Activated CD4-positive, alpha-beta T cell treated with anti-CD3 and anti-CD28 coated beads for 48 hours (primary cell): ENCODE results near the gene OLFML2B.
"Not testable (repeated sequence)": the region's sequence is repeated elsewhere in the genome, so short reads cannot be mapped to it uniquely, and the experiment has no call there.

Source experiments
- DNase-seq: peaks from one replicate; pipeline ENCODE4 v3.0.0-alpha.2; 2020

The OLFML2B gene

DNA sequence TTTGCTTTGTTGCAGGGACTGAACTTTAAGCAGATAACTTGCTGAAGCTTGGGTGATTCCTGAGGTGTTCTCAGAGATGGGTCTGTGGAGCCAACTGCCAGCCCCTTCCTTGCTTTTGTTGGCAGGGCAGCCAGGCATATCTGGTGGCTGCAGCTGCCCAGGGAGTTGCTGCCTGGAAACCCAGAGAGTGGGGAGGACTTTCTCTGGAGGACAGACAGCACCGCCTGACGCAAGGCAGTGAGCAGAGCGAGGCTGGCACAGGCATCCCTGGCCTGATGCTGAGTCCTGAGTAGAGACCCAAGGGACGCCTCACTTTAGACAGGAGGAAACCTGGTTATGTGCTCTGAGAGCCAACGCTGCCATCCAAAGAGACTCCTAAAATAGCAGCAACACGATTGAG lies 9.8 kb upstream of the OLFML2B start:
- DNase-seq = no peak

DNA sequence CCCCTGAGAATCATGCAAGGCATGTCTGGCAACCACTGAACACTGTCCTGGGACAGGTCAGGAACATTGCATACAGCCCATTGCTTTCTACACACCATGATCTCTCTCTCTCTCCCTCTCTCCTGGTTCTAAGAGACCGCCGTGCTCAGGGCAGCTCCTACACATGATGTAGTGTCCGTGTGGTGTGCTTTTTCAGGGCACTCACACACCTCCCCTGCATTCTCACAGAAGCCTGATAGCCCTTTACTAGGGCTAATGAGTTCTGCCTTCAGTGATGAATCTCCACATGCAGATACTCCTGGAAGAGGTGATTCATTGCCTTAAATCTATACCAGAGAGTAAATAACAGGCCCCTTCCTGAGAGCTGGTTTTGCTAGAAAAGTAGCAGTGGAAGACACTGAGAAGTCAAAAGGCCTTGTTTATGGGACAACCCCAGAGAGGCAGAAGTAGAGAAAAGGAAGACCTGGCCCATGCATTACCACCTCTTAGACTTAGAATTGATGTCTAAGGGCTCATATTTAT lies 7.2 kb upstream of the OLFML2B start:
- DNase-seq = no peak

GRCh38 chr1:162029157-162029556 lies 5.5 kb upstream of the OLFML2B start:
- no peak for DNase-seq

GRCh38 chr1:162028726-162029125 lies 5.1 kb upstream of the OLFML2B start:
- no peak for DNase-seq

DNA sequence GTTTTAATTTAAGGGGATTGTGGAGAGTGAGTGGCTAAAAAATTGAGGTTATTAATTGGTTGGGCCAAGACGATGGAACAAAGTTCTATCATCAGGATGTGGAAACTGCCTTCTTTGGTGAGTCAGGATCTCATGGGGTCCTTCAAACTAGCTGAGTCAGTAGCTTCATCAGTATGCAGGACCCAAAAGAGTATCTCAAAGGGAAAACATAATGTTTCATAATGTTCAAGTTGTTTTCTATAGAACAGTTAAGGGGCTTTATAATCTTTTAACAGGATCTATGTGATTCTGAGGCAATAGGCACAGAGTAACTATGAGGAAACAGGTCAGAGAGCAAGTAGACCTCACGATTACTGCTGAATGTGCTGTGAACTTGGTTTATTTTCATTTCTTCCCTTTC lies 3.2 kb upstream of the OLFML2B start:
- DNase-seq = no peak

- DNase-seq = no peak
These were observed 1.9 kb upstream of the OLFML2B start for GRCh38 chr1:162025541-162025940.

DNA sequence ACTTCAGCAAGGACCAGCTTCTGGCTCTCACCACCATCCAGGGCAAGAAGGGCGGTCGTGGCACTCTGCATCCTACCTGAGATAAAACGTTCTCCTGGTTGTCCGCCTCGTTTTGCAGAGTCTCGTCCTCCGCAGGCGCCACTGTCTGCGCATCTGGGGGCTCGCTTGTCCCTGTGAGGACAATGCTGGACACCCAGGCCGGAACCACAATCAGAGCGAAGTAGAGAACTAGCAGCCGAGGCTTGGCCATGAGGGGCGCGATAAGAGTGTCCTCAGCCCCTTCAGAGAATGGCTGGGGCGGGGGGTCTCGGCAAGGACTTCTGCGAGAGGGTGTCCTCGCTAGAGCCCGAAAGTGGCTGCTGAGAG lies 505 bp downstream of the OLFML2B start:
- DNase-seq = no peak

GRCh38 chr1:162022626-162023025 lies 1.0 kb downstream of the OLFML2B start:
- DNase-seq = no peak

GRCh38 chr1:162021124-162021523 lies 2.5 kb downstream of the OLFML2B start:
- no peak for DNase-seq

GRCh38 chr1:162020150-162020549 lies 3.5 kb downstream of the OLFML2B start:
- DNase-seq = no peak

GRCh38 chr1:162019446-162019845 lies 4.2 kb downstream of the OLFML2B start:
- no peak for DNase-seq

DNA sequence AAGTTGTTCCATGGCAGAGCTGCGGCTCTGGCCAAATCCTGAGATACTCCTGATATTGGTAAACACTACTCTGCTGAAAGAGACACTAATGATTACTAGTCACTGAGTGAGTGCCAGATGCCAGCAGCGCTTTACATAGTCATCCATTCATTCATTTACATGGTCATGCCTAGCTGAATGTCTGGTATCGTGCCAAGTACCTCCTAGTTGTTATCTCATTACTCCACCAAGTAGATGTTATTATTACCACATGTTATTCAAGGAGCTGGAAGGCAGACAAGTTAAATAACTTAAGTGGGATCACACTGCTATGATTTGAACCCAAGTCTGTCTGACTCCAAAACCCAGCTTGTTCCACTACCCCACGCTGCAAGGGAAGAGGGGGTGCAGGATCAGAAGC lies 4.7 kb downstream of the OLFML2B start:
- DNase-seq = no peak

GRCh38 chr1:162018418-162018817 lies 5.3 kb downstream of the OLFML2B start:
- DNase-seq = no peak

GRCh38 chr1:162017791-162018190 lies 5.9 kb downstream of the OLFML2B start:
- not testable (repeated sequence) for DNase-seq

- DNase-seq = no peak
These were observed 7.0 kb downstream of the OLFML2B start for GRCh38 chr1:162016631-162017030.

DNA sequence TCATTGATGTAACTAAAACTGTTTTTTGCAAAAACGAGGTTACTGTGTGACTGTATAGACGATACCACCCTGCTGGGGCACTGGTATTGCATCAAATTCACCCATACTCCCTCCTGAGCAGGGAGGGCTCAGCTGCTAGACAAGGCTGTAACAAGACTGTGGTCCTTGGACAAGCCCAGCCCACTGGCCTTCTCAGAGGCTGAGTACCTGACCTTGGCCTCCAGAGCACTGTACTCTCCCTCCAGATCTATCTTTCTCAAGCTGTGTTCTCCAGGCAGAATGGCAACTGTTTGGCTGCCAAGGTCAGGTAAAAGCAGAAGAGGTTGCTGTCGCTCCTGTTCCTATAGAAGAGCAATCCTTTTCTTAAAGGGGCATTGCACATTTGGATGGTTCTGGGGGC lies 8.5 kb downstream of the OLFML2B start:
- no peak for DNase-seq

DNA sequence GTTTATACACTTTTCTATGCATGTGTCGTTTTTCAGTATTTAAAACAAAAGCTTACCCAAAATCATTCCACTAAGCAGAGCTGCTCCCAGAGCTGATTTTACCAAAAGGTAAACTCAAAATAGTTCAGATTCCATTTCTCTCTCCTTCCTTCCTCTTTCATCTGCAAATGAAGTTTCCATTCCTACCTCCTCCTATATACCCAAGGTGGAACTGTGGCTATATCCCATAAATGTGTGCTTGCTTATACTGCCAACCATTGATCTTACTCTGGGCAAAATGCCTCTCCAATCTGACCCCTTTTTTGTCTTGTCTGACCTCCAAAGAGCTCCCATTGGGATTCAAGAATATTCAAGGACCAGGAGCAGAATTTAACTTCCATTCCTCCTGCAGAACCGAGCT lies 9.5 kb downstream of the OLFML2B start:
- DNase-seq = no peak

DNA sequence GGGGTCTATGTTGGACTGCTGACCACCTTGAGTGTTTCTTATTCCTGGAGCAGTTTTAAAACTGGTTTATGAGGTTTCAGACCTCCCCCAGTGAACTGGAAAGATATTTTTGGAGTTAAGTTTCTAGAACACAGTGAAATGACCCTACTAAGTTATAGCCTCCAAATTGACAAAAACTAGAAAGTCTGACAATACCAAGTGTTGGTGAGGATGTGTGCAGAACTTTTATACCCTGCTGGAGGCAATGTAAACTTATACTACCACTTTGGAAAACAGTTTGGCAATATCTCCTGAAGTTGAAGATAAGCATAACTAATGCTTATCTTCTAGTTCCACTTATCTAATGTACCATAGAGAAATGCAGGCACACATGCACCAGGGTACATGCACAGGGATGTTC lies 10.4 kb downstream of the OLFML2B start:
- DNase-seq = no peak

DNA sequence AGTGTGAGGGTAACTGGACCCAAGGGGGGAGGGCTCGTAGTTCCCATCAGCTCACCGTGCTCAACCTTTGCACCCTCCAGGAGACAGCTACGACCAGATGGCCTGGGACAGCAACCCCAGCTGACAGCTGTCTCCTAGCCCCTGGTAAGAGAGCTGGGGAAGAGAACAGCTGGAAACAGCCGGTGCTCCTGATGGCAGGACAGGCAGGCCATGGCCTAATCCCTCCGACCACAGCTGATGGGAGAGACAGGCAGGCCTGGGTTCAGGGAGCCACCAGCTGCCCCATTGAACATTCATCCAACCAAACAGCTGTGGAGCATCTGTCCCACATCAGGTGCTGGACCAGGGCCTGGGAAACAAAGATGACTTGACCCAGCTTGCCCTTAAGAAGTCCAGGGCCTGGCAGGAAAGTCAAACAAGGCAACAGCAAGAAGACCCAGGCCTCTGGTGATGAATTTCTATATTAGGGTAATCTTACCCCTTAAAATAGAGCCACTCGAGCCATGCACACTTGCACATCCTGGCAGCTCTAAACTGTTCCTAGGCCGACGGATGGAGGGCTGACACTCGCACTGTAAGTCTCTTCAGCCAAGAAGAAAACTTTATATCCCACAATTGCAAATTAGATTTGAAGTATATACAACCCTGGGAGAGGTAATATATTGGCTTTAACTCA lies 12.2 kb downstream of the OLFML2B start:
- DNase-seq = no peak

GRCh38 chr1:162010175-162010506 lies 13.5 kb downstream of the OLFML2B start:
- DNase-seq = no peak

DNA sequence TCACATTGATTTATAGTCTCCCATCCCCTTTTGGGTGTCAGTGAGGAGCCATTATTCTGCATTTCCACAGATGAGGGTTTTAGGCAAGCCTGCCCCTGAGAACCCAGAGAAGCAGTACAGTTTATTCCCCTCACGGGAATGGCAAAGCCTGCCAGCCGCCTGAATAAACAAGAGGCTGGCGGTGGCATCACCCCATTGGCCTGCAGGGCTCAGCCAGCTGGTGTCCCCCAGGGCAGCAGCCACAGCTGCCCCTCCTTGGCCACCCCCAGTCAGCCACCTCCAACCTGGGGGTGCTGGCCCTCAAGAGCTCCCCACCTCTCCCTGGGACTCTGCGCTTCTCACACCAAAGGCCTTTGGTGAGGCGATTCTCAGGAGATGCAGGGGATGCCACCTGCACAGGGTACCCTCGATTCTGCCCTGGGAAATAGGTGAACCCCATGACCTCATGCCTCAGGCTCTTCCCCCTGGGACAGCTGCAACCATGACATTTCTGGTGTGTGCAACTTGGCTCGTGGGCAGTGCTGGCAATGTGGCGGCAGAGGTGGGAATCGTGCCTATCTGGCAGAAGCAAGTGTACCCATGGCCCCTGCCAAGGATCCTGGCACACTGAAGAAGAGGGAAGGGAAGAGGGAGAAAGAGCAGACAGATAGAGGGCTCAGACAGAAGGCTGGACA lies 14.0 kb downstream of the OLFML2B start:
- no peak for DNase-seq

DNA sequence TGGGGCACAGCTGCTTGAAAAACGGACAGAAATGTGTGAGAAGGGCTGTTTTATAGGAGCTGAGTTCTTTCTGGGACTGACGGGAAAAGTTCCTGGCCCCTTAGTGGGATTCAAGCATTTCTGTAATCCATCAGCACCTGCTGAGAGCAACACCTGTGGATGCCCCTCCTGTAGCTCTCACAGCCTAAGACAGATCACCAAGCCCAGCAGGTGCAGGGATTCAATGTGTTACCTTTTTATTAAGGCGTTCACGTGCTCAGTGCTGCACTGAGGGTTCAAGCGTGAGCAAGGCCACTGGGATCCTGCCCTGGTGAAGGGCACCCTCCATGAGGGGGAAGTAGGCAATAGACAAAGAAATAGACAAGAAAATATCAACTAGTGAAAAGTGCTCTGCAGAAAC lies 14.9 kb downstream of the OLFML2B start:
- DNase-seq = no peak

GRCh38 chr1:162007466-162007865 lies 16.2 kb downstream of the OLFML2B start:
- DNase-seq = no peak

DNA sequence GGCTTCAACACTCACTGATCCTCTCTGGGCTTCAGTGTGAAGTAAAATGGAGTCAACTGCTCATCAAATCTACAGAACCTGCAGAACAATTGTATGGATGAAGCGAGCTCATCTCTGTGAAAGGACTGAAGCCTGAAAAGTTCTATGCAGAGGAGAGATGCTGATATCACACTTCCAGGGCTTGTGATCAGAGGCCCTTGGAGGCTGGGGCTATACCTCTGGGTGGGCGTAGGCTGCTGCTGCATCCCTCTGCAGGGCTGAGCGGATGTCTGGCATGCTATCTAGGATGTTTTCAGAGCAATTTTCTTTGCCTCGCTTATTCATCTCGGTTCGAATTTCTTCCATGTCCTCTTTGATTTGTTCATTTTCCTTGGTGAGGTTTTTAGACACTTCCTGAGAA lies 17.6 kb downstream of the OLFML2B start:
- no peak for DNase-seq

- DNase-seq = no peak
These were observed 19.2 kb downstream of the OLFML2B start for GRCh38 chr1:162004441-162004950.
